Activated T-helper 1 cell treated with anti-CD3 and anti-CD28 coated beads, Interleukin-12 subunit alpha, Interleukin-12 subunit beta, Interleukin-2, Interleukin-4 antibody, amounts not matched to agents 30 ng/mL and 10 ng/mL and 1 ng/mL, durations not matched to agents 14 hours and 24 hours and 36 hours (primary cell): ENCODE results near the gene RNF114. TPM values are rescaled to one million over a fixed set of nuclear protein-coding genes. Genes with fewer than 3 reads are reported as not detected.
"Not testable (repeated sequence)": the region's sequence is repeated elsewhere in the genome, so short reads cannot be mapped to it uniquely, and the experiment has no call there.

ENCODE experiments used
- DNase-seq: peaks from one replicate; pipeline ENCODE4 v3.0.0; 2021; ENCODE audit warnings: low spot score
- H3K27ac Mint-ChIP-seq: one replicate; pipeline ENCODE4 v1.8.0; 2021; ENCODE audit warnings: mild to moderate bottlenecking, mixed read lengths
- H3K27me3 Mint-ChIP-seq: one replicate; pipeline ENCODE4 v1.8.0; 2022; ENCODE audit warnings: mild to moderate bottlenecking, moderate library complexity, mixed read lengths; ENCODE audit not compliant: insufficient read depth
- H3K36me3 Mint-ChIP-seq: one replicate; pipeline ENCODE4 v1.8.0; 2021; ENCODE audit warnings: low read depth, mixed read lengths
- H3K4me1 Mint-ChIP-seq: one replicate; pipeline ENCODE4 v1.8.0; 2021; ENCODE audit warnings: low read depth, mixed read lengths
- H3K4me3 Mint-ChIP-seq: one replicate; pipeline ENCODE4 v1.8.0; 2021; ENCODE audit warnings: mild to moderate bottlenecking, moderate library complexity, mixed read lengths
- H3K9me3 Mint-ChIP-seq: one replicate; pipeline ENCODE4 v1.8.0; 2021; ENCODE audit warnings: mixed read lengths
- intact Hi-C: fragments of 100-400 bp; cut with micrococcal nuclease; formaldehyde crosslinking; loops from one replicate; pipeline ENCODE4 v1.15.1; 2024
- total RNA-seq: library from RNA; stranded (reverse); gene quantifications from 2 replicates; pipeline ENCODE4 v1.2.3, GENCODE V29; 2022

Gene RNF114
- total RNA-seq, 1 donor from 2014 or later, result 58.7 TPM

DNA sequence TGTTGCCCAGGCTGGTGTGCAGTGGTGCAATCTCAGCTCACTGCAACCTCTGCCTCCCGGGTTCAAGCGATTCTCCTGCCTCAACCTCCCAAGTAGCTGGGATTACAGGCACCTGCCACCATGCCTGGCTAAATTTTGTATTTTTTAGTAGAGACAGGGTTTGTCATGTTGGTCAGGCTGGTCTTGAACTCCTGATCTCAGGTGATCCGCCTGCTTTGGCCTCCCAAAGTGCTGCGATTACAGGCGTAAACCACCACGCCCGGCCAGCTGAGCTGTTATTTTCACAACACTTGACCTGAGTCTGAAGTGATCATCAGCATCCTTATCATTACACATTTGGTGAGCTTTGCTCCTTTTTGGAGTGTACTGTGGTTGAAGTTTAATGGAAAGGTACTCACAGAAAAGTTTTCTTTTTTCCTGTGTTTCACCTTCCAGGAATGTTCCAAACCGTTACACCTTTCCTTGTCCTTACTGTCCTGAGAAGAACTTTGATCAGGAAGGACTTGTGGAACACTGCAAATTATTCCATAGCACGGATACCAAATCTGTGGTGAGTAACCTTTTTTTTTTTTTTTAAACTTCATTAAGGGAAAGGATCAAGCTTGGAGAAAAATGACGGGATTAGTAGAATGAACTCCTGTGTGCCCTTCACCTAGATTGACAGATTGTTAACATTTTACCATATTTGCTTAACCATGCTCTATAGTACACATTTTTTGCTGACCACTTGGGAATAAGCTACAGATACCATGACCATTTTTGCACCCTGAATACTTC is 9.7 kb downstream of the RNF114 start:
- no peak for DNase-seq
- Mint-ChIP-seq H3K4me1 (no peaks in the 10 kb centered on the region), H3K4me3 (no peak overlapping the region), H3K27me3 (no peaks in the 10 kb centered on the region), H3K9me3 (no peaks in the 10 kb centered on the region), H3K27ac (no peak overlapping the region), H3K36me3 (peaks cover 51% of the 10 kb centered on the region)
- intact Hi-C loops, result no loop called here

DNA sequence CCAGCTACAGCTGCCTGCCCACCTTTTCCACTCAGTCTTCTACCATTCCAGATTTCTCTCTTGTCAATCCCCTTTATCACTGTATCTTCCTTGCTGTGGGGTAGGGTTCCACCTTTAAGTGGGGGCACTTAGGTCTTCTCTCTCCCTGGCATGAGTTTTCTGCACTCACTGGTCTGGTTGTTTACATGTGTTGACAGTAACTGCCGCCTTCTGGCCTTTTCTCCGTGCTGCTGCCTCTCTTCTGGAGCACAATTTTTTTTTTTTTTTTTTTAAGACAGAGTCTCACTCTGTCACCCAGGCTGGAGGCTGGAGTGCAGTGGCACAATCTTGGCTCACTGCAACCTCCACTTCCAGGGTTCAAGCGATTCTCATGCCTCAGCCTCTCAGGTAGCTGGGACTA is 12.0 kb downstream of the RNF114 start:
- H3K36me3 Mint-ChIP-seq, result peaks cover 58% of the 10 kb centered on the region
- intact Hi-C loops, result no loop called here
- no peaks in the 10 kb centered on the region for H3K4me1 Mint-ChIP-seq
- no peak overlapping the region for H3K4me3 Mint-ChIP-seq
- H3K9me3 Mint-ChIP-seq, result no peaks in the 10 kb centered on the region
- no peak overlapping the region for H3K27ac Mint-ChIP-seq
- DNase-seq, result no peak
- no peaks in the 10 kb centered on the region for H3K27me3 Mint-ChIP-seq

DNA sequence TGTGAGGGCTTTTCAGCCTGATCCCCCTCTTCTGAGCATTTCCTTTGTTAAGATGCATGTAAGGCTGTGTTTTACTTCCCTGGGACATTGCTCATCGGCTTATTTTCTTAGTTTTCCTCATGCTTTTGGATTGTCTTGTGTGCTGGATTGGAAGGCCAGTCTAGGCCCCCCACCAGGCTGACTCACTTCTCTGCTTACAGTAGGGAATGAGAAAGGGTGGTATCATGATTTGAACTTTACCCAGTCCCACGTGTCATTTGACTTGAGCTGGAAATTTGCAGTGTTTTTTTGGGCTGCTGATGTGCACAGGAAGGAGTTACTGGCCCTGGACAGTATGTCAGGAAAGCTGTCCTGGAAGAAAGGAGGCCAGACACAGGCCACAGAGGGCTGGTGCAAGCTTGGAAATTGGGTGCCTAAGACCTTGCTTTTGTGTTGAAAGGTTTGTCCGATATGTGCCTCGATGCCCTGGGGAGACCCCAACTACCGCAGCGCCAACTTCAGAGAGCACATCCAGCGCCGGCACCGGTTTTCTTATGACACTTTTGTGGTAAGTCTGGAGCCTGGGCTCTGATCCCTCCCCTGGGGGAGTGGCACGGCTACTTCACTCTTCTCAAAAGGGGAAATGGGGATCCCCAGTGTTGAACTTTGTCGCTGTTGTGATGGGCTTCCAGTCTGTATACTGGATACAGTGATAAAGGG is 12.8 kb downstream of the RNF114 start:
- Mint-ChIP-seq H3K27me3 (no peaks in the 10 kb centered on the region), H3K9me3 (no peaks in the 10 kb centered on the region), H3K36me3 (peaks cover 58% of the 10 kb centered on the region), H3K27ac (no peak overlapping the region), H3K4me3 (no peak overlapping the region), H3K4me1 (no peaks in the 10 kb centered on the region)
- DNase-seq, result no peak
- intact Hi-C loops, result no loop called here

DNA sequence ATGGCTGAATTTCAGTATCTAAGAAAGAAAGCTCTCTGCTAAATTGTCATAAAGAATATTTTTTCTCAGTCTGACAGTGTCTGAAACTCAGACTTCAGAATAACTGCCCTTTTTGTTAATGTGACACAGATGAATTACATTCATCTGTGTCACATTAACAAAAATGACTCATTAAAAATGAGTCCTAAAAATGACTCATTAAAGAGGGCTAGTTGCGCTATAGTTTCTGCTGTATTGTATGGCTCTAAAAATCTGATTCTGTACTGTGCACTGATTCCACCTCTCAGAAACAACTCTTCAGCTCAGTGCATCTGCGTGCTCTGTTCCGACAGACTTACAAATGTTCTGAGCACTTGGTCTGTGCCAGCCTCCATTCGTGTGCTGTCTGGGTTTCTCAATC is 15.0 kb downstream of the RNF114 start:
- Mint-ChIP-seq H3K27ac (no peak overlapping the region), H3K27me3 (no peaks in the 10 kb centered on the region), H3K4me3 (no peak overlapping the region), H3K4me1 (no peaks in the 10 kb centered on the region), H3K9me3 (no peaks in the 10 kb centered on the region), H3K36me3 (peaks cover 52% of the 10 kb centered on the region)
- intact Hi-C loops, result no loop called here
- DNase-seq, result no peak

DNA sequence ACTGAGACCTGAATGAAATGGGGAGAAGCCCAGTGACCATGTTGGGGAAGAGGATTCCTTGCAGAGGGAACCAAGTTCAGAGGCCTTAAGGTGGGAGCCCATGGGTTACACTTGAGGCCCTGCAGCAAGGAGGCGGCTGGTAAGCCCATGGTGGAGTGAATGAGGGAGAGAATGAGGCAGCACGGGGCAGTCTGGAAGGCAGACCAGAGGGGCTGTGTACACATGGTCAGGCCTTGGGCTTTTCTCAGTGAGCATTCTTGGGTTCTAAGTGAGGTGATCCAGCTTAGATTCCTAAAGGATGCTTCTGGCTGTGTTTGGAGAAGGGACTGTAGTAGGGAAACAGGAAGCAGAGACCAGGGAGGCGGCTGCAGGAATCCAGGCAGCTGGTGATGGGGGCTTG is 19.0 kb downstream of the RNF114 start:
- no peak overlapping the region for H3K27ac Mint-ChIP-seq
- no peaks in the 10 kb centered on the region for H3K9me3 Mint-ChIP-seq
- H3K4me3 Mint-ChIP-seq, result no peak overlapping the region
- peaks cover 41% of the 10 kb centered on the region for H3K36me3 Mint-ChIP-seq
- DNase-seq, result no peak
- no peaks in the 10 kb centered on the region for H3K27me3 Mint-ChIP-seq
- intact Hi-C loops, result no loop called here
- H3K4me1 Mint-ChIP-seq, result no peaks in the 10 kb centered on the region

DNA sequence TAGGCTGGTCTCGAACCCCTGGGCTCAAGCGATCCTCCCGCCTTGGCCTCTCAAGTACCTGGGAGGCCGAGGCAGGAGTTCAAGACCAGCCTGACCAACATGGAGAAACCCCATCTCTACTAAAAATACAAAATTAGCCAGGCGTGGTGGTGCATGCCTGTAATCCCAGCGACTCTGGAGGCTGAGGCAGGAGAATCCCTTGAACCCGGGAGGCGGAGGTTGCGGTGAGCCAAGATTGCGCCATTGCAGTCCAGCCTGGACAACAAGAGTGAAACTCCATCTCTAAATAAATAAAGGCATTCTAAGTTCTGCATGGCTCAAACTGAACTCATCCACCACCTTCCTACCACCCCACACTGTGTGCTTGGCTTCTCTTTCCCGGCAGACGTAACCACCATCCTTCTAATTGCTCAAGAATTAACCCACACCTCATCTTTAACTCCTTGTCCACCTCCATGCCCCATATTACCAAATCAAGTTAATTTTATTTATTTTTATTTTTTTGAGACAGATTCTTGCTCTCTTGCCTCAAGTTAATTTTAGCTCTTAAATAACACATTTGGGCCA is 19.7 kb downstream of the RNF114 start:
- H3K9me3 Mint-ChIP-seq, DNase-seq, intact Hi-C loops, H3K27ac Mint-ChIP-seq, H3K4me3 Mint-ChIP-seq, H3K4me1 Mint-ChIP-seq, H3K27me3 Mint-ChIP-seq: not testable (repeated sequence)
- peaks cover 36% of the 10 kb centered on the region for H3K36me3 Mint-ChIP-seq

DNA sequence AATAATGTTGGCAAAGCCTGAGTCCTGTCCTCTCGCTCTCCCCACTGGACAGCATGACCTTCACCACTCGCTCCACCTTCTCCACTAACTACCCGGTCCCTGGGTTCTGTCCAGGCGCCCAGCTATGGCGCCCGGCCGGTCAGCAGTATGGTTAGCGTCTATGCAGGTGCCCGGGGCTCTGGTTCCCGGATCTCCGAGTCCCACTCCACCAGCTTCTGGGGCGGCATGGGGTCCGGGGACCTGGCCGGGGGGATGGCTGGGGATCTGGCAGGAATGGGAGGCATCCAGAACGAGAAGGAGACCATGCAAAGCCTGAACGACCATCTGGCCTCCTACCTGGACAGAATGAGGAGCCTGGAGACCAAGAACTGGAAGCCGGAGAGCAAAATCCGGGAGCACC is 20.5 kb downstream of the RNF114 start:
- H3K9me3 Mint-ChIP-seq, result no peaks in the 10 kb centered on the region
- no peaks in the 10 kb centered on the region for H3K27me3 Mint-ChIP-seq
- H3K4me3 Mint-ChIP-seq, result no peak overlapping the region
- peaks cover 33% of the 10 kb centered on the region for H3K36me3 Mint-ChIP-seq
- no peak overlapping the region for H3K27ac Mint-ChIP-seq
- no peak for DNase-seq
- no peaks in the 10 kb centered on the region for H3K4me1 Mint-ChIP-seq
- intact Hi-C loops, result no loop called here

DNA sequence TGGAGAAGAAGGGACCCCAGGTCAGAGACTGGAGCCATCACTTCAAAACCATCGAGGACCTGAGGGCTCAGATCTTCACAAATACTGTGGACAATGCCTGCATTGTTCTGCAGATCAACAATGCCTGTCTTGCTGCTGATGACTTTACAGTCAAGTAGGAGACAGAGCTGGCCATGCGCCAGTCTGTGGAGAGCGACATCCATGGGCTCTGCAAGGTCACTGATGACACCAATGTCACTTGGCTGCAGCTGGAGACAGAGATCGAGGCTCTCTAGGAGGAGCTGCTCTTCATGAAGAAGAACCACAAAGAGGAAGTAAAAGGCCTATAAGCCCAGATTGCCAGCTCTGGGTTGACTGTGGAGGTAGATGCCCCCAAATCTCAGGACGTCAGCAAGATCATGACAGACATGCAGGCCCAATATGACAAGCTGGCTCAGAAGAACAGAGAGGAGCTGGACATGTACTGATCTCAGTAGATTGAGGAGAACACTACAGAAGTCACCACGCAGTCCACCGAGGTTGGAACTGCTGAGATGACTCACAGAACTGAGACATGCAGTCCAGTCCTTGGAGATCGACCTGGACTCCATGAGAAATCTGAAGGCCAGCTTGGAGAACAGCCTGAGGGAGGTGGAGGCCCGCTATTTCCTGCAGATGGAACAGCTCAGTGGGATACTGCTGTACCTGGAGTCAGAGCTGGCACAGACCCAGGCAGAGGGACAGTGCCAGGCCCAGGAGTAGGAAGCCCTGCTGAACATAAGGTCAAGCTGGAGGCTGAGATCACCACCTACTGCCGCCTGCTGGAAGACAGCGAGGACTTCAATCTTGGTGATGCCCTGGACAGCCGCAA is 21.1 kb downstream of the RNF114 start:
- H3K9me3 Mint-ChIP-seq, intact Hi-C loops, H3K4me3 Mint-ChIP-seq, H3K27me3 Mint-ChIP-seq, H3K27ac Mint-ChIP-seq, DNase-seq, H3K4me1 Mint-ChIP-seq: not testable (repeated sequence)
- peaks cover 29% of the 10 kb centered on the region for H3K36me3 Mint-ChIP-seq

DNA sequence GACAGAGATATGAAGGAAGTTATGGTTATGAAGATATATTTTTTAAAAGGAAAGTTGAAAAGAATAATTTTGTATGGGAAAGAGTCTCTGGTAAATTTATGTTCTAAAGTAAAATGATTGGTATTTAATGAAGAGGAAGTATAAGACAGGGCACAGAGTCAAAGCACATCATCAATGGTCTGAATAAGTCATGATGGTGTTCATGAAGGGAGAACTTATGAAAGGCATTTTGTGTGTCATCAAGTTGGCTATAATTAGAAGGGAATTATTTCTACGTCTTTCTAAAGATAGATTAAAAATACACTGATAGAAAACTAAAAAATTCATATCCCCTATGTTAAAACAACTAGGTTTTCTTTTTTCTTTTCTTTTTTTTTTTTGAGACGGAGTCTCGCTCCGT is 25.2 kb downstream of the RNF114 start:
- H3K27ac Mint-ChIP-seq, result no peak overlapping the region

DNA sequence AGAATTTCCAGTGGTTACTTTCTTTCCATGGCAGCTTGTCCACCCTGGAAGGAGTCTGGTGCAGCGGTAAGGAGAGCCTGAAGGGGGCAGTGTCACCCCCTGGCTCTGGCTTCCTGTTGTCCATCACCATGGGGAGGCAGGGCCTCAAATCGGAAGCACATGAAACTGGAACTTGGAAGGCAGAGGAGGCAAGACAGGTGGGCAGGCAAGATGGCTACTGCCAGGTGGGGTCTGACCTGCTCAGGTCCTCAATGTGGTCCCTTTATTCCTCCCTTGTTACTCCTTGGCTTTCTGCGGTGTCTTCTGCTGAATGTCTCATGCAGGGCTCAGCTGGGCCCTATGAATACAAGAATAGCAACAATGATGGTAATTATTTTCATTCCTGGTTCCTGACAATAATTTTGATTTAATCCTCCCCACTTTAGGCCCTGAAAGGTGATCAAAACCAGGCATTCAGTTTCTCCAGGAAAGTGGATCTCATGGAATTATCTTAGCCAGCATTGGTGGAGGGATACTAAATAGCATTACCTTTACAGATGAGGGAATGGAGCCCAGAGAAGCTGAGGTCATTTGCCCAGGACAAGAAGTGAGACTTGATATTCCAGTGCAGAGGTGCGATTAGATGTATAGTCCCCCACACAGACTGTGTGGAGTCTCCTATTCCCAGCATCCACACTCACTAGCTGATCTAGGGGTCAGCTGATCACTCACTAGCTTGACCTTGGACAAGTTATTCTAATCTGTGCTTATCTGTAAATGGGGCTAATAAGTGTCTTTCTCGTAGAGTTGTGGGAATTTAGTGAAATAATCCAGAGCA is 29.0 kb downstream of the RNF114 start:
- no peaks in the 10 kb centered on the region for H3K4me1 Mint-ChIP-seq
- peaks cover 2% of the 10 kb centered on the region for H3K27me3 Mint-ChIP-seq
- H3K27ac Mint-ChIP-seq, result no peak overlapping the region
- H3K36me3 Mint-ChIP-seq, result peaks cover 3% of the 10 kb centered on the region
- no peak for DNase-seq
- intact Hi-C loops, result no loop called here
- no peaks in the 10 kb centered on the region for H3K9me3 Mint-ChIP-seq
- H3K4me3 Mint-ChIP-seq, result no peak overlapping the region

More for the DNA sequence above, 25.2 kb downstream of the RNF114 start:
- no peaks in the 10 kb centered on the region for H3K27me3 Mint-ChIP-seq
- intact Hi-C loops, result no loop called here
- H3K36me3 Mint-ChIP-seq, result peaks cover 16% of the 10 kb centered on the region
- no peaks in the 10 kb centered on the region for H3K4me1 Mint-ChIP-seq
- no peak overlapping the region for H3K4me3 Mint-ChIP-seq
- H3K9me3 Mint-ChIP-seq, result no peaks in the 10 kb centered on the region
- no peak for DNase-seq

DNA sequence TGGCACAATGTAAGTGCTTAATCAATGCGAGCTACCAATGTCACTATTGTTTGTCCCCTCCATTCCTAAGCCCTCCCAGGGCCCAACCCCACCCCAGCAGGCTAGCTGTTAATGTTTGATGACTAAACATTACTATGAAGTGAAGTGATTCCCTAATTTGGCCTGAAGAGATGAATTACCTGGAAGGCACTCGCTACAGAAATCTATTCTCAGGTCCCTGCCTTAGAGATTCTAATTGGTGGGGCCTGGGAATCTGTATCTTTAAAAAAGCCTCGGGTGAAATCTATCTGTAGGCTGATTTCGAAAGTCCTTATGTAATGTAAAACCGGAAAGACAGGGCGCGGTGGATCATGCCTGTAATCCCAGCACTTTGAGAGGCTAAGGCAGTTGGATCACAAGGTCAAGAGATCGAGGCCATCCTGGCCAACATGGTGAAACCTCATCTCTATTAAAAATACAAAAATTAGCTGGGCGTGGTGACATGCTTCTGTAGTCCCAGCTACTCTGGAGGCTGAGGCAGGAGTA is 29.6 kb downstream of the RNF114 start:
- Mint-ChIP-seq H3K36me3 (peaks cover 3% of the 10 kb centered on the region), H3K4me1 (no peaks in the 10 kb centered on the region), H3K27me3 (peaks cover 3% of the 10 kb centered on the region), H3K27ac (no peak overlapping the region), H3K4me3 (no peak overlapping the region), H3K9me3 (no peaks in the 10 kb centered on the region)
- intact Hi-C loops, result no loop called here
- DNase-seq, result no peak

DNA sequence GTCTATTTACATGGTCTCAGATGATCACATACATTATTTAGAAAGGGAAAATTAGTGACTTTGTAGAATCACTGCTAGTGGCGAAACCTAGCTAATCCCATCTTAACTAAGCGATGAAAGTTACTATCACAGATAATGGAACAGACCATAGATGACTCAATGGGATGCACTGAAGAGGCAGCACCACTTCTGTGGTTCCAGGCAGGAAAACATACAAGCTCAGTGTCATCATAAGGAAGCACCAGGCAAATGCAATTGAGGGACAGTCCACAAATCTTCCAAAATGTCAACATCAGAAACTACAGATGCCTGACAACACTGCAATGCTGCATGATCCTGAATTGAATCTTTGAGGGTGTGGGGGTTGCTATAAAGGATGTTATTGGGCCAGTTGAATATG is 30.7 kb downstream of the RNF114 start:
- H3K36me3 Mint-ChIP-seq, result no peaks in the 10 kb centered on the region
- peaks cover 3% of the 10 kb centered on the region for H3K27me3 Mint-ChIP-seq
- H3K4me3 Mint-ChIP-seq, result no peak overlapping the region
- intact Hi-C loops, result no loop called here
- H3K9me3 Mint-ChIP-seq, result no peaks in the 10 kb centered on the region
- H3K27ac Mint-ChIP-seq, result no peak overlapping the region
- H3K4me1 Mint-ChIP-seq, result no peaks in the 10 kb centered on the region
- DNase-seq, result no peak
